ENCODE data around the gene ZKSCAN8. TPM values are rescaled to one million over a fixed set of nuclear protein-coding genes. Genes with fewer than 3 reads are reported as not detected.

The ZKSCAN8 gene
- total and polyA plus RNA-seq, 2 donors (not counting 1 experiment from before 2014, with no cell fraction given) = 13.4 to 21.6 TPM

DNA sequence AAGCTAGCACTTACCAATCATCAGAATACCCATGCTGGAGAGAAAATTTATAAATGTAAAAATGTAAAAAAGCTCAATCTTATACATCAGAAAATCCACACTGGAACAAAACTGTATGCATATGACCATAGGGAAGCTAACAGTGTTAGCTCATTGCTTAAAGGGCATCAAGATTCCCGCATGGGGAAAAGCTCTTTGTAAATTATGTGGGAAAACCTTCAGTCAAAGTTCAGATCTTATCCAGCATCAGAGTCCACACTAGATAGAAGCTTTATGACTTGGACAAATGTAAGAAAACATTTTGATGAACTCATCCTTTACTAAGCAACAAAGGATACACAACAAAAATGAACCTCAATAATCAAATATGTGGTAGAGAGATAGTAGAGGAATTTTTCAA lies 34.7 kb downstream of the ZKSCAN8 start:
- Histone ChIP-seq H3K9me3 (ENCODE audit: control insufficient read depth, insufficient read depth, low read depth, low read length) (no peaks in the 10 kb centered on the region), H3K9ac (ENCODE audit: insufficient read depth, low read length) (no peak overlapping the region), H3K4me1 (ENCODE audit: control insufficient read depth, extremely low read depth, insufficient read depth, low read length) (no peaks in the 10 kb centered on the region), H3K79me2 (ENCODE audit: control insufficient read depth, insufficient read depth, low read length) (no peaks in the 10 kb centered on the region), H3K27ac (ENCODE audit: insufficient read depth, low read length) (no peak overlapping the region), H2AFZ (ENCODE audit: low read length) (no peak overlapping the region), H4K20me1 (ENCODE audit: control insufficient read depth, extremely low read depth, insufficient read depth, low read length) (no peaks in the 10 kb centered on the region), H3K4me3 (replicated peaks in 1 of 4; ENCODE audit: control extremely low read depth in 1 of 4, insufficient read depth in 1 of 4, low read depth in 3 of 4, low read length in 4 of 4) (no peak overlapping the region), H3K27me3 (ENCODE audit: control insufficient read depth, insufficient read depth, low read length) (no peaks in the 10 kb centered on the region), H3K36me3 (ENCODE audit: control insufficient read depth, insufficient read depth, low read length) (no peaks in the 10 kb centered on the region), H3K4me2 (ENCODE audit: extremely low read depth, insufficient read depth, low read length) (no peak overlapping the region)
- DNase-seq (ENCODE audit: low read depth in 2 of 2) = no peak
- TF ChIP-seq, protein P1, sequence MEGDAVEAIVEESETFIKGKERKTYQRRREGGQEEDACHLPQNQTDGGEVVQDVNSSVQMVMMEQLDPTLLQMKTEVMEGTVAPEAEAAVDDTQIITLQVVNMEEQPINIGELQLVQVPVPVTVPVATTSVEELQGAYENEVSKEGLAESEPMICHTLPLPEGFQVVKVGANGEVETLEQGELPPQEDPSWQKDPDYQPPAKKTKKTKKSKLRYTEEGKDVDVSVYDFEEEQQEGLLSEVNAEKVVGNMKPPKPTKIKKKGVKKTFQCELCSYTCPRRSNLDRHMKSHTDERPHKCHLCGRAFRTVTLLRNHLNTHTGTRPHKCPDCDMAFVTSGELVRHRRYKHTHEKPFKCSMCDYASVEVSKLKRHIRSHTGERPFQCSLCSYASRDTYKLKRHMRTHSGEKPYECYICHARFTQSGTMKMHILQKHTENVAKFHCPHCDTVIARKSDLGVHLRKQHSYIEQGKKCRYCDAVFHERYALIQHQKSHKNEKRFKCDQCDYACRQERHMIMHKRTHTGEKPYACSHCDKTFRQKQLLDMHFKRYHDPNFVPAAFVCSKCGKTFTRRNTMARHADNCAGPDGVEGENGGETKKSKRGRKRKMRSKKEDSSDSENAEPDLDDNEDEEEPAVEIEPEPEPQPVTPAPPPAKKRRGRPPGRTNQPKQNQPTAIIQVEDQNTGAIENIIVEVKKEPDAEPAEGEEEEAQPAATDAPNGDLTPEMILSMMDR (conservative IDR thresholded peaks at IDR 0.05 in 1 of 2, IDR thresholded peaks at IDR 0.05 in 1 of 2; ENCODE audit: low read depth in 1 of 2, low read length in 2 of 2) = no peak
- no peak for TF ChIP-seq EZH2 (IDR thresholded peaks at IDR 0.05; ENCODE audit: low read length, missing control alignments)

DNA sequence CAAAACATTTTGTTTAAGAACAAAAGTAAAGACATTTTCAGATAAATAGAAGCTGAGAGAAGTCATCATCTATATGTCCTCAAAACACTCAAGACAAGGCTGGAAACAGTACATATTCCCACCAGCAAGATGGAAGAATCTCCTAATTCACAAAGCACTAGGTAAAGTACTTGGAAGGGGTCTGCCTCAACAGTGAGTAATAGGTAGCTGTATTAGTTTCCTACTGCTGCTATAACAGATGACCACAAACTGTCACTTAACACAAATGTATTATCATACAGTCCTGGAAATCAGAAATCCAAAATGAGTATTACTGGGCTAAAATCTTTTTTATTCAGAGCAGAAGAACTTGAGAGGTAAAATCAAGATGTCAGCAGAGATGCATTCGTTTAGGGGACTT lies 40.6 kb downstream of the ZKSCAN8 start:
- no peak overlapping the region for H3K4me3 ChIP-seq (replicated peaks in 1 of 4; ENCODE audit: control extremely low read depth in 1 of 4, insufficient read depth in 1 of 4, low read depth in 3 of 4, low read length in 4 of 4)
- H3K36me3 ChIP-seq (ENCODE audit: control insufficient read depth, insufficient read depth, low read length) = no peaks in the 10 kb centered on the region
- no peaks in the 10 kb centered on the region for H4K20me1 ChIP-seq (ENCODE audit: control insufficient read depth, extremely low read depth, insufficient read depth, low read length)
- no peak overlapping the region for H3K9ac ChIP-seq (ENCODE audit: insufficient read depth, low read length)
- no peaks in the 10 kb centered on the region for H3K27me3 ChIP-seq (ENCODE audit: control insufficient read depth, insufficient read depth, low read length)
- H3K27ac ChIP-seq (ENCODE audit: insufficient read depth, low read length) = no peak overlapping the region
- no peak for TF ChIP-seq EZH2 (IDR thresholded peaks at IDR 0.05; ENCODE audit: low read length, missing control alignments)
- TF ChIP-seq, protein P1 (conservative IDR thresholded peaks at IDR 0.05 in 1 of 2, IDR thresholded peaks at IDR 0.05 in 1 of 2; ENCODE audit: low read depth in 1 of 2, low read length in 2 of 2) = no peak
- no peak overlapping the region for H3K4me2 ChIP-seq (ENCODE audit: extremely low read depth, insufficient read depth, low read length)
- no peaks in the 10 kb centered on the region for H3K4me1 ChIP-seq (ENCODE audit: control insufficient read depth, extremely low read depth, insufficient read depth, low read length)
- H3K9me3 ChIP-seq (ENCODE audit: control insufficient read depth, insufficient read depth, low read depth, low read length) = no peaks in the 10 kb centered on the region
- DNase-seq (ENCODE audit: low read depth in 2 of 2) = no peak
- no peak overlapping the region for H2AFZ ChIP-seq (ENCODE audit: low read length)
- H3K79me2 ChIP-seq (ENCODE audit: control insufficient read depth, insufficient read depth, low read length) = no peaks in the 10 kb centered on the region

DNA sequence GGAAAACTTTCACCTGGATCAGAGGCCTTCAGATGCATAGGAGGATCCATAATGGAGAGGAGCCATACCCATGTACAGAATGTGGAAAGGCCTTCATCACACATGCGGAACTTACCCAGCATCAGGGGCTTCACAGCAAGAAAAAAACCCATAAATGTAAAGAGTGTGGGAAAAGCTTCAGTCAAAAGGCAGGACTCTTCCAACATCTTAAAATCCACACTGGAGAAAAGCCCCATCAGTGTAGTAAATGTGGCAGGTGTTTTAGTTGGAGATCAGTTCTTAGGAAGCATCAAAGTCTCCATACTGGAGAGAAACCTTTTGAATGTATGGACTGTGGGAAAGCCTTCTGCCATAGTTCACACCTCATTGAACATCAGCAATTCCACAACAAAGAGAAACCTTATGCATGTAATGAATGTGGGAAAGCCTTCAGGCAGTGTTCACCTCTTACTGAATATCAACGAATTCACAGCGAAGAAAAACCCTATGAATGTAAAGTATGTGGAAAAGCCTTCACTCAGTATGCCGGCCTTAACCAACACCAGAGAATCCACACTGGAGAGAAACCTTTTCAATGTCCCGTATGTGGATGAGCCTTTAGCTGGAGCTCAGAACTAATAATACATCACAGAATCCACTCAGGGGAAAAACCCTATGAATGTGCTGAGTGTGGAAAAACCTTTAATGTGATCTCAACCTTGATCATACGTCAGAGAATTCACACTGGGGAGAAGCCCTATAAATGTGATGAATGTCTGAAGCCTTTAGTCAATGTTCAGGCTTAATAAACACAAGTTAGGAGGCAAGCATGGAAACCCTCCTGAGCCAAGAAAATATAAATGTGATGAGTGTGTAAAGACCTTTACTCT lies 46.7 kb downstream of the ZKSCAN8 start:
- Histone ChIP-seq H3K9me3 (ENCODE audit: control insufficient read depth, insufficient read depth, low read depth, low read length) (no peaks in the 10 kb centered on the region), H4K20me1 (ENCODE audit: control insufficient read depth, extremely low read depth, insufficient read depth, low read length) (no peaks in the 10 kb centered on the region), H3K36me3 (ENCODE audit: control insufficient read depth, insufficient read depth, low read length) (no peaks in the 10 kb centered on the region), H3K27me3 (ENCODE audit: control insufficient read depth, insufficient read depth, low read length) (no peaks in the 10 kb centered on the region), H3K4me2 (ENCODE audit: extremely low read depth, insufficient read depth, low read length) (no peak overlapping the region), H3K27ac (ENCODE audit: insufficient read depth, low read length) (no peak overlapping the region), H3K4me1 (ENCODE audit: control insufficient read depth, extremely low read depth, insufficient read depth, low read length) (no peaks in the 10 kb centered on the region), H3K79me2 (ENCODE audit: control insufficient read depth, insufficient read depth, low read length) (no peaks in the 10 kb centered on the region), H3K4me3 (replicated peaks in 1 of 4; ENCODE audit: control extremely low read depth in 1 of 4, insufficient read depth in 1 of 4, low read depth in 3 of 4, low read length in 4 of 4) (no peak overlapping the region), H2AFZ (ENCODE audit: low read length) (no peak overlapping the region), H3K9ac (ENCODE audit: insufficient read depth, low read length) (no peak overlapping the region)
- no peak for TF ChIP-seq EZH2 (IDR thresholded peaks at IDR 0.05; ENCODE audit: low read length, missing control alignments)
- TF ChIP-seq, protein P1 (conservative IDR thresholded peaks at IDR 0.05 in 1 of 2, IDR thresholded peaks at IDR 0.05 in 1 of 2; ENCODE audit: low read depth in 1 of 2, low read length in 2 of 2) = no peak
- no peak for DNase-seq (ENCODE audit: low read depth in 2 of 2)

All from fibroblast of lung (primary cell).